GM12891 (cell line): ENCODE data around the gene METTL14.

Experiments
- POLR2A ChIP-seq: IDR thresholded peaks from 2 replicates; pipeline ENCODE4 v1.6.1; 2011; ENCODE audit warnings: low read depth, low read length, control low read depth
- POLR2AphosphoS5 ChIP-seq: IDR thresholded peaks from 2 replicates; pipeline ENCODE4 v1.6.1; 2011; ENCODE audit warnings: low read depth, low read length, control low read depth
- TAF1 ChIP-seq: IDR thresholded peaks from 2 replicates; pipeline ENCODE4 v1.6.1; 2011; ENCODE audit warnings: low read depth, low read length, control low read depth

DNA sequence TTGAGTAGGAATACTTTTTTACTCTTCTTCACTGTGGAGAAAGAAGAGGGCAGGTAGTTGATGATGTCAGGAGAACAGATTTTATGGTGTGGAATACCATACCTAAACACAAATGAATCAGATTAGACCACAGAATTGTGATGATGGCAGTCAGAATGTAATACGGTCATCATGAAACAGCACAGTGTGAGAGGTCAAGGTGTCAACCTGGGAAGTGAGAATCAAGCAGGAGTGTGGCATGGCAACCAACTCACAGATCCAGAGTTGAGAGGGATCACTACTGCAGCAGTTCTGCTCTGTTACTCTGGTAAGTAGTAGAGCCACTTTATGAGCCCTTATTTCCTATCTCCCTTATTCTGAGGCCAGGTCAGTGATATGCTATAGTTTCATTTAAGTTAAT lies 27.7 kb downstream of the METTL14 start:
- no peak for TF ChIP-seq POLR2A
- no peak for TF ChIP-seq TAF1
- TF ChIP-seq POLR2AphosphoS5: no peak
